IPS DF 19.7 (cell line): ENCODE measurements around the gene PRR13.
"Not testable (repeated sequence)": the region's sequence is repeated elsewhere in the genome, so short reads cannot be mapped to it uniquely, and the experiment has no call there.

Experiments
- DNase-seq: peaks from one replicate; pipeline ENCODE4 v3.0.0-alpha.2; 2013; ENCODE audit warnings: low read depth, low spot score

The PRR13 gene

GRCh38 chr12:53468282-53468681 is 26.7 kb downstream of the PRR13 start:
- DNase-seq, result no peak

- no peak for DNase-seq
These were observed 30.6 kb downstream of the PRR13 start for GRCh38 chr12:53472056-53472582.

- DNase-seq, result no peak
These were observed 32.5 kb downstream of the PRR13 start for GRCh38 chr12:53474077-53474476.

- DNase-seq, result no peak
These were observed 33.3 kb downstream of the PRR13 start for GRCh38 chr12:53474819-53475218.

- DNase-seq, result no peak
These were observed 35.3 kb downstream of the PRR13 start for GRCh38 chr12:53476769-53477209.

- no peak for DNase-seq
These were observed 37.3 kb downstream of the PRR13 start for GRCh38 chr12:53478865-53479264.

GRCh38 chr12:53479331-53479730 is 37.8 kb downstream of the PRR13 start:
- DNase-seq, result no peak

GRCh38 chr12:53480491-53481442 is 39.2 kb downstream of the PRR13 start:
- no peak for DNase-seq

- DNase-seq, result not testable (repeated sequence)
These were observed 39.9 kb downstream of the PRR13 start for GRCh38 chr12:53481458-53481857.

GRCh38 chr12:53481939-53482586 is 40.5 kb downstream of the PRR13 start:
- no peak for DNase-seq

GRCh38 chr12:53482626-53483168 is 41.2 kb downstream of the PRR13 start:
- no peak for DNase-seq

GRCh38 chr12:53483225-53483978 is 41.9 kb downstream of the PRR13 start:
- no peak for DNase-seq

GRCh38 chr12:53483979-53484377 is 42.4 kb downstream of the PRR13 start:
- DNase-seq, result no peak

GRCh38 chr12:53484686-53485575 is 43.4 kb downstream of the PRR13 start:
- no peak for DNase-seq

GRCh38 chr12:53485955-53486735 is 44.6 kb downstream of the PRR13 start:
- DNase-seq, result no peak

GRCh38 chr12:53486736-53487487 is 45.4 kb downstream of the PRR13 start:
- no peak for DNase-seq

- DNase-seq, result no peak
These were observed 47.8 kb downstream of the PRR13 start for GRCh38 chr12:53489242-53489864.

- DNase-seq, result no peak
These were observed 50.7 kb downstream of the PRR13 start for GRCh38 chr12:53492188-53492587.
